ENCODE results near the gene GALNT16.
A peak's percentile ranks its signal among the peaks of the same experiment; 100 is the strongest.
"Not testable (repeated sequence)": the region's sequence is repeated elsewhere in the genome, so short reads cannot be mapped to it uniquely, and the experiment has no call there.

GALNT16 gene

DNA sequence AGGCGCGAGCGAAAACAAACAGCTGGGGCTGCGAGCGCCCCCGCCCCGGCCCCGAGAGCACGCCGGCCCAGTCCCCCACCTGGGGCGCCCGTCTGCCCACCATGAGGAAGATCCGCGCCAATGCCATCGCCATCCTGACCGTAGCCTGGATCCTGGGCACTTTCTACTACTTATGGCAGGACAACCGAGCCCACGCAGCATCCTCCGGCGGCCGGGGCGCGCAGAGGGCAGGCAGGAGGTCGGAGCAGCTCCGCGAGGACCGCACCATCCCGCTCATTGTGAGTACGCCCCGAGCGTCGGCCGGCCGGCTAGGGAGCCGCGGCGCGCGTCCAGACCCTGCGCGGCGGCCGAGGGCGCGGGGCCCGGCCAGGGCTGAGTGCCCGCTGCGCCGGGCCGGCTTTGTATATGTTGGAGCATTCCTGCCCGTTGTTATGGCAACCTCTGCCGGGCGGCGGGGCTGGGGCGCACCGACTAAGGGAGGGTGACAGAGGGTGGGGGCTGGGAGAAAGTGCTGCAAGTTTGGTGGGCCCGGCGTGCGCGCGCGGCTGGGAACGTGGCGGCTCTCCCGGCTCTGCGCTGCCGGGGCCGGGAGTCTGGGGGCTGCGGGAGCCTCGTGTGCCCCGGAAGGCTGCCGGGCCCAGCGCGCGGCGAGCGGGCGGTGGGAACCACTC lies 367 bp downstream of the GALNT16 start:
- DNase-seq (ENCODE audit: low read depth in 2 of 2): no peak

DNA sequence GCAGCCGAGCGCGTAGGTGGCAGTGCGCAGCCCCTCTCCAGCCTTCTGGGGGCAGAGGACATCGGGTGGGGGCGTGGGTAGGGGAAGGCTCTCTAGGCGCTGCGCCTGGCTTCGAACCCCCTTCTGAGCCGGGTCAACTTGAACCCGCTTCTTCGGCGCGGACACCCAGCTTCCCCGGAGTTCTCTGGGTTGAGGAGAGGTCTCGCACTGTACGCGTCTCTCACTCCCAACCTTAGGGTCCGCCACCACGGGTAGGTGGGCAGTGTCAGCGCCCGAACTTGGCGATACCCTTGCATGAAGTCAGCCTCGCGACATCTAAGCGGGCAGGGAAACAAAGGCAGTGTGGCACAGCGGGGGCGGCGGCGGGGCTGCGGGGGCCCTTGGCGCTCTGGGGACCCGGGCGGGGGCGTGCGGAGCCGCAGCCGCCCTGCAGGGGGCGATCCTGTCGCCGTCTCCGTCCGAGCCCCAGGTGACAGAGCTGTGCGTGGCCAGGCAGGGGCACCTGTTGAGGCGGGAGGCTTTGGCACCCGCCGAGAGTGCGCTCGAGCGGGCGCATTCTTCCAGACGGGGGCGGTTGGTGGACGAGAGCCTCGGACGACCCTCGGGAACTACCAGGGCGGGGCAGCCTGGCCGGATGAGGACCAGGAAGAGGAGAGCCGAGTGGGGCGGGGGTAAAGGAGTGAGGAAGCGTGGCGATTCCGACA lies 1.1 kb downstream of the GALNT16 start:
- peak in 1 of 2 donors; percentile 34 for DNase-seq (ENCODE audit: low read depth in 2 of 2)

DNA sequence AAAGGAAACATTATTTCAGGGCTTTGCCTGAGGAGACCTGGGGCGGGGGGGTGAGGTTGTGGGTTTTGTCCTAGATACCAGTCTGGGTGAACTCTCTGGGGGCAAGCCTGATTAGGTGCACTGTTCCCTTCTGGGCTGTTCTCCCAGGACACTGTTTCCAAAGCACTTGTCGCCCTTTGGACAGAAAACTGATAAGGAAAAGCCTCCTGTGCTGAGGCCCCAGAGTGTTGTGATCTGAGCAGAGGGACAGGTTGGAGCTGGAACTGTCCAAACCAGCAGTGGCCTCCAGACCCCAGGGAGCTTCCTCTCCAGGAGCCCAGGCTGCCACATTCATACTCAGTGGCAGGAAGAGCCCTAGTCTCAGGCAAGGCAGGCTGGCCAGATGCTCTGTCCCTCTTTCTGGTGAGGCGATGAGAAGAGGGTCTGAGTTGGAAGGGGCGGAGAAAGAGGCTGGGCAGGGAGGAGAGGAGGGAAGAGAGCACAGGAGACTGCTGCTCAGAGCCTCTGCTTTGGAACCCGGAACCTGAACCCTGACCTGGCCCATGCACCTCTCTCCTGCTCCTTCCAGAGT lies 1.9 kb downstream of the GALNT16 start:
- no peak for DNase-seq (ENCODE audit: low read depth in 2 of 2)

DNA sequence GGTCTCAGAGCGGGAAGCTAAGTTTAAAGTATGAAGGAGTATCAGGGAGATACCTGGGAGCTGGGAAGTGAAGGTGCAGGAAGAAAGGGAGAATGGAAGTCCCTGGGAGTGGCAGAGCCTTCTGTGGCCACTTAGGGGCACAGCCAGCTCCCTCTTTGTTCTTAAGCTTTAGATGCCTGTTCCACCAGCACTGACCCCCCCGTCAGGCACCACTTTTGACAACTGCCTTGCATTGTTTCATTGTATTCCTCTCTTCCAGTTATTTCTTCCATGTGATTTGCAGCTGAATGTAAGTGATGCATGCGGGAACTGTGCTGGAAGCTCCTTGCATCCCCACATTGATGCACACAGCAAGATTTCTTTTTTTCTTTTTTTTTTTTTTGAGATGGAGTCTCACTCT lies 2.6 kb downstream of the GALNT16 start:
- DNase-seq (ENCODE audit: low read depth in 2 of 2): no peak

DNA sequence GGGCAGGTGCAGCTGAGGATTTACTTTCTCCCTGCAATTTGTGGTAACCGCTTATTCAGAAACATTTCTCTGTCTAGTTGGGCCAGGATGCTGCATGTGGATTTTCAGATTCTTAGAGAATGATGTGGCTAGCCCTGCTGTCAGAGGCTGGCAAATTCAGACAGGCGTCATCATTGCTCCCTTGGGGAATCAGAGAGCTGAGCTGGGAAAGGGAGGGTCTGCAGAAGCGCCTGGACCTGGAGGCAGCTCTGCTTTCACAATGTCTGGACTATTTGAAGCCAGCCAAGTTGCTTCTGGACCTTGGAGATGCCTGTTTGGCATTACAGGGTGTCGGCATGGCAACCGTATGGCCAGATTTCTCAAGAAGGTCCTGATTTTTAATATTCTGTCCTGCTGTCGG lies 3.4 kb downstream of the GALNT16 start:
- no peak for DNase-seq (ENCODE audit: low read depth in 2 of 2)

DNA sequence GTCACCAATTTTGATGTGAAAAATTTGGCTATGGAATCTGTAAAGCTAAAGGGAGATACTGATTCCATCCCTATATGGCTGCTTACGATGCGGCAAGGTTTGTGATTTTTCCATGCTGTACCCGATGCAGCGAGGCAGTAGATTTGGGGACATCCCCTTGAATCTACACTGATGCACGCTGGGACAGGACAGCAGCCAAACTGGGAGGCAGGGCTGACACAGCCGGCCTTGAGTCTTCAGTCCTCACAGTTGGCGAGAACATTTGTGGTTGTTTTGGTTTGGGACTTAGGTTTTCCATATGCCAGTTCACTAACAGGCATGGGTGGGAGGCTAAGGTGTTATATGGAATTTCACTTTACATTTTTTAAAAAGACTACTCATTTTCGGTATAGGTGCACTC lies 3.8 kb downstream of the GALNT16 start:
- no peak for DNase-seq (ENCODE audit: low read depth in 2 of 2)

DNA sequence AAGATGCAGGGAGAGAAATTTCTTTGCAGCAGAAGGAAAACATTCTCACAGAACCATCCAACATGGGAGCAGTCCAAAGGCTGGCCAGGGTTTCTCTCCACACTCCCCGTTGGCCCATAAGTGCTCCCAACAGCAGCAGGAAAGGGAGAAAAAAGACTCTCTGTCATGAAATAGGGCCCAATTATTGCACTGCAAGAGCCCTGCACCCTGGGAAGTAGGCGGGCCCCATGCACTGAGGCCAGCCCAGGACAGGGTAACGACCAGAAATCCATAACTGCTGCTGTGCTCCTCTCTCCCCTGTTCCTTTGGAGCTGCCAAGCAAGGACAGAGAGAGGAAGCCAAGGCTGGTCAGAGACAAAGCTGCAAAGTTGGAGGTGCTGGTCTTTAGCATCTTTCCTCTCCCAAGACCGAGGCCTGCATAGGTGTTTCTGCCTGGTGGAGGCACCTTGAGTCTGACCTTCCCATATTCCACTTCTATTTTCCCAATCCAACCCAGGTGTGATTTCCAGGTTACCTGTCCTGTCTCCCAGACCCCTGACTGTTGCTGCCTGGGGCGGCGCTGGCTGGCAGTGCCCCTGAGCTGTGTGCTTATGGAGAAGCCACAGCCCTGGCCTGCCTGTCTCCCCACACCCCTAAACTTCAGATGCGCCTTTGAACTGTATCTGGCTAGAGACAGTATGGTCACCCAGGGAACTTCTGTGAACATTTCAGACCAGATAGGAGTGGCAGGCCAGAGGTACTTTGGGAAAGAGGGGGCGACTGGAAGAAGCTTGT lies 6.8 kb downstream of the GALNT16 start:
- no peak for DNase-seq (ENCODE audit: low read depth in 2 of 2)

DNA sequence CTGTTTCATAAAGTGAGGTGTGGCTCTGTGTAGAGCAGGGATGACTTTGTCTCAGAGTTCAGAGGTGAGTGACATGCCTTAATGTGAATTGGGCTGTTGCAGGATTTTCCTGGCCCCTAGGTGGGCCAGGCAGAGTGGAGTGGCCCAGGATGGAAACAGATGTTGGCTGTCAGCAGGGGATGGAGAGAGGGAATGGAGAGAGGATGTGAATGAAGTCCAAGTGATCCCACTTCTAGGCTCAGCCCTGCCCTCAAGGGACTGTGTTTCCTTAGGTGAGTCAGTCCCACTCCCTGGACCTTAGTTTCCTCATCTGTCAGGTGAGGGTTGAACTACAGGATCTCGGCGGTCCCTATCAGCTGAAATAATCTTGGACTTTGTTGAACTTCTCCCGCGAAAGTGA lies 7.5 kb downstream of the GALNT16 start:
- no peak for DNase-seq (ENCODE audit: low read depth in 2 of 2)

DNA sequence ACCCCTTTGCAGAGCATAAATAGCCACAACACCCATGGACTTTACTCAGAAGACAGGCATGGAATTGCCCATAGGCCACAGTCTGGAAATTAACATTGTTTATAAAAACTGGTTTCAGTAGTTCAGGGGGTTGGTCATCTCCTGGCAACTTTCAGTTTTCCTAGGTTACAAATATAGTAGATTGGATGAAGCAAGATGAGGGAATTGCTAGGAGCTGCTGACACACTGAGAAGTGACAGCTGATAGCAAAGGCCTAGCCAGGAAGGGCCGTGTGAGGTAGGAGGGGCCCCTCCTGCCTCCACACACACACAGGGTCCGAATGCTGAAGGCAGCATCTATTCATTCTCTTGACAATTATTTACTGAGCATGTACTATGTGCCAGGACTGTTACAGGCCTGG lies 8.3 kb downstream of the GALNT16 start:
- DNase-seq (ENCODE audit: low read depth in 2 of 2): no peak

DNA sequence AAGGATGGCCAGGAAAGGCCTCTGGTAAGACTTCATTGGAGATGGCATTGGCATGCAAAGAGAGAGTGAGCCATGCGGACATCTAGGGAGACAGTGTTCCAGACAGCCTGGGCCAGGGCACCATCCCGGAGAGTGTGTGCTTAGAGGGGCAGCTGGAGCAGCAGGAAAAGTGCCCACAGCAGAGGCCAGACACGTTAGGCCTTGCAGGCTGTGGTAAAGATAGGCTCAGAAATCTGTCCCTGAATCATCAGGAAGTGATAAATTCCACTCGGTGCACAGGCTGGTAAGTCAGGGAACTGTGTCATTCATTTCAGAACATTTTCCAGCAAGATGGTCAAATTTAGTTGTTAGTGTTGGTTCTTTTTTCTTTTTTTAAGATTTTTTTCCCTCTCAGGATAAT lies 8.8 kb downstream of the GALNT16 start:
- no peak for DNase-seq (ENCODE audit: low read depth in 2 of 2)

DNA sequence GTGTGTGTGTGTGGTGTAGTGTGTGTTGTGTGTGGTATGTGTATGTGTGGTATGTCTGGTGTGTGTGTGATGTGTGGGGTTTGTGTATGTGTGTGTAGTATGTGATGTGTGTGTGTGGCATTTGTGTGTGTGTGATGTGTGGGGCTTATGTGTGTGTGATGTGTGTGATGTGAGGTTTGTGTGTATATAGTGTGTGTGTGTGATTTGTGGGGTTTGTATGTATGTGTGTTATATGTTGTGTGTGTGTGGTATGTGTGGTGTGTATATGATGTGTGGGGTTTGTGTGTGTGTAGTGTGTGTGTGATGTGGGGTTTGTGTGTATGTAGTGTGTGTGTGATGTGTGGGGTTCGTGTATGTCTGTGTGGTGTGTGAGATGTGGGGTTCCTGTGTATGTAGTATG lies 9.4 kb downstream of the GALNT16 start:
- DNase-seq (ENCODE audit: low read depth in 2 of 2): no peak

DNA sequence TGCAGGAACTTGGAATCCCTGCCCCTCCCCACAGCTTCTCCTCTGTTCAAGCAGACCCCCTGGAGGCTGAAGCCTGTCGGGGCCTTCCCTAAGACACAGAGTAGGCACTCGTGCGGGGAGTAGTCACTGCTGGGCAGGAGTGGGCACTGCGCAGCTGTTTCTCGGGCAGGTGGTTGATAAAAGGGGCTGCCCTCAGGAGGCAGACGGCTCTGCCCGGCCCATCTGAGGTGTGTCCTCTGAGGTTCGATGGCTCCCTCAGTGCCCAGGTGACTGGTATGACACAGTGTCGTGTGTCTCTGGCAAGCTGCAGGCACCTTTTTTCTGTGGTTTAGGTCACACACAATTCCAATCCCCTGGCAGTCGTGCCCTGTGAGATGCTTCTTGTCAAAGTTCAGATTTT lies 10.1 kb downstream of the GALNT16 start:
- no peak for DNase-seq (ENCODE audit: low read depth in 2 of 2)

DNA sequence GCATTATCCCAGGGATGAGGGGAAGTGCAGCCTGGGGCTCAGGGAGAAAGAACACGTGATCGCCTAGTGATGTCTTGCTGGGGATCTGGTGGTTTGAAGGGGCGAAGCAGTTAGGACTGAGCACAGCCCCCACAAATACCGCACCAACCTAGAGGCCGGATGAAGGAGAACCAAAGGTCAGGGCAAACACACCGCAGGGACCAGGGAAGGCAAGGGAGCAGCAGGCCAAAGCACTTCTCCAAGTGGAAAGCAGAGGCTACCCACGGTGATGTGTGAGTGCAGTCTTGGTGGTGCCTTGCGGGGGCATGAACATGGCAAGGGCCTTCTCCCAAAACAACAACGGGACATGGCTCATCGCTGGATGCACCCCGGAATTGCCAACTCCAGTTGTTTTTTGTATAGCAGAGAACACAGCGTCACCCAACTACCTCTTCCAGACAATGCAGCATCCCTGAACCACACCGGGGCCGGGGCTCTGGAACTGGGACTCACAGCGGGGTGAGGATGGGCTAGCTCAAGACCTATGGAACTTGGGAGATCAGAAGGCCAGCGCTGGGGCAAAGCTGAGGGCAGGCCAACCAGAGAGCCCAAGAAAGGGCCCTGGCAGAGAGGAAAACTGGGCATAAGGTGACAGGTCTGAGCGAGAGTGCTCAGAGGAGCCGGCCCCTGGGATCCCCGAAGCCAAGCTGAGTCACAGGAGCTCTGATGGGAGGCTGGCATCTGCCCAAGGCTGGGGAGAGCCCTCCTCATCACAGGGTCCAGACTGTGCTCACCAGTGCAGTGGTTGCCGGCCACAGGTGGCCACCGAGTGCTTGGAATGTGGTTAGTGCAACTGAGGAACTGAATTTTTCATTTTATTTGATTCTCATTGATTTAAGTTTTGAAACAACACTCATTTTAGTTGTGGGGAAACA lies 11.1 kb downstream of the GALNT16 start:
- no peak for DNase-seq (ENCODE audit: low read depth in 2 of 2)

DNA sequence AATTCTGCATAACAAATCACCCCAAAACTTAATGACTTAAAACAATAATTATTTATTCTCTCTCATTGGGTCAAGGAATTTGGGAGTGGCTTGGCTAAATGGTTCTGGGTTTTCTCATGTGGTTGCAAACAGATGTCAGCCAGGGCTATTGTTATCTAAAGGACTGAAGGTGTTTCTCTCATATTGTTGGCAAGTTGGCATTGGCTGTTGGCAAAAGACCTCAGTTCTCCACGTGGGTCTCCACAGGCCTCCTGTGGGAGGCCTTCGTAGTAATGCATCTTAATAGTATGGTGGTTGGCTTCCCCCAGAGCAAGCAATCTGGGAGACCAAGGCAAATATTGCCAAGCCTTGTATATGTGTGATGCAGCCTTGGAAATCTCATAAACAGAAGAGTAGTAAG lies 14.4 kb downstream of the GALNT16 start:
- DNase-seq (ENCODE audit: low read depth in 2 of 2): no peak

DNA sequence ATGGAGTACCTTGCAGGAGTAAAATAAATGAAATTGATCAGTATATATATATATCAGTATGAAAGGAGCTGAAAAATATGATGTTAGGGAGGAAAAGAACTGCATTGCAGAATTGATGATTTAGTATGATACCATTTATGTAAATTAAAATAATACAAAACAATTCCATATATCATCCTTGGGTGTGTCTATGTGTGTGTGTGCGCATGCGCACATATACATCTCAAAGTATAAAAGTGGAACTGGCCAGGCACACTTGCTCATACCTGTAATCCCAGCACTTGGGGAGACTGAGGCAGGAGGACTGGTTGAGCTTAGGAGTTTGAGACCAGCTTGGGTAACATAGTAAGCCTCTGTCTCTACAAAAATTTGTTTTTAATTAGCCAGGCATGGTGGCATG lies 15.4 kb downstream of the GALNT16 start:
- no peak for DNase-seq (ENCODE audit: low read depth in 2 of 2)

DNA sequence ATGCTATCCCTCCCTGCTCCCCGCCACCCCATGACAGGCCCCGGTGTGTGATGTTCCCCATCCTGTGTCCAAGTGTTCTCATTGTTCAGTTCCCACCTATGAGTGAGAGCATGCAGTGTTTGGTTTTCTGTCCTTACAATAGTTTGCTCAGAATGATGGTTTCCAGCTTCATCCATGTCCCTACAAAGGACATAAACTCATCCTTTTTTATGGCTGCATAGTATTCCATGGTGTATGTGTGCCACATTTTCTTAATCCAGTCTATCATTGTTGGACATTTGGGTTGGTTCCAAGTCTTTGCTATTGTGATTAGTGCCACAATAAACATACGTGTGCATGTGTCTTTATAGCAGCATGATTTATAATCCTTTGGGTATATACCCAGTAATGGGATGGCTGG lies 17.4 kb downstream of the GALNT16 start:
- DNase-seq (ENCODE audit: low read depth in 2 of 2): not testable (repeated sequence)

DNA sequence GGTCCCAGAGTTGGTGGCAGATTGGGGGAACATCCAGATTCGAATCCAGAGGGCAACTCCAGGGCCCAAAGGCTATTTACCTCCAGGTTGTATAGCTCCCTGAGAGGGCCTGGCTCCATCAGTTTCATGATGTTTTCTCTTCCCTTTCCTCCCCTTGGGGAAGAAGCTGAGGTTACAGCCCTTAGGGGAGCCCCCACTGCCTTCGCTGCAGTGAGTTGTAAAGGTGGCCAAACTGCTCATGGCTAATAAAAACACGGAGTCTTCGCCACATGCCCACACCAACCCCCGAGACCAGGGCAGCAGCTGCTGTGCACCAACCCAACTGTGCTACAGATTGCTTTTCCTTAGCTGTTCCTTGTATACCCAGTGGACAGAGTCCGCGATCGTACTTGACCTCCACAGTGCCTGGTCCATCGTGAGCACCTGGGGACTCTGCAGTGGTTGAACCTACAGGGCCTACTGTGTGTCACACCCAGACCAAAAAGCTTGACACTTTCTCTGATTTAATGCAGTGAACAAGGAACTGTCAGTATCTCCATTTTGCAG lies 20.9 kb downstream of the GALNT16 start:
- no peak for DNase-seq (ENCODE audit: low read depth in 2 of 2)

DNA sequence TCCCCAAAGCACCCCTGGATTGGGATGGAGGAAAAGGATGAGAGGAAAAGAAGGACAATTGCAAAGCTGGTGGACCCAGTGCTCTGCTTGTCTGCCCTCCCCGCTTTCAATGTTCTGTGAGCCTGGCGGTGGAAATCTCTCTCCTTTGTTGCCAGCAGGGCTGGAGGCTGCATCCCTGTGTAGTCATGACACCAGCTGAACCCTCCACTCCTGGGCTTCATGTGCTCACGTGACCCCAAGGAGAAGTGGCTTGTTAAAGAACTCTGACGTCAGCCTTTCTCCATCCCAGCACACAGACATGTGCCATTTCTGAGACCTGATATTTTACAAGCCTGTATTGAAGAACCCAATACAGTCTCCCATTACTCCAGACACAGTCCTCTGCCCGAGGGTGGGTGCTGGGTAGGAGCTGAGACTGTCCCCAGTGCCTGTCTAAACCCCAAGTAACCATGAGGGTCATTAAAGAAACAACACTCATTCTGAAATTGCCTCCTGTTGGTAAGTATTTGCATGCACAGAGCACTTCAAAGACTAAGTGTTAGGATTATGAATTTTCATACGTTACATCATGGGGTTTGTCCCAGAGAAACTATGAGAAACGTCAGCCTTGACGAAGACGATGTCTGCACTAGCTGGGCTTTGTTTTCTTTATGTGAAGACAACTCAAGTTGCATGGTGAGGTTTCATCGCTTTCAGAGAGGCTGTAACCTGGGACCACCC lies 21.7 kb downstream of the GALNT16 start:
- no peak for DNase-seq (ENCODE audit: low read depth in 2 of 2)

DNA sequence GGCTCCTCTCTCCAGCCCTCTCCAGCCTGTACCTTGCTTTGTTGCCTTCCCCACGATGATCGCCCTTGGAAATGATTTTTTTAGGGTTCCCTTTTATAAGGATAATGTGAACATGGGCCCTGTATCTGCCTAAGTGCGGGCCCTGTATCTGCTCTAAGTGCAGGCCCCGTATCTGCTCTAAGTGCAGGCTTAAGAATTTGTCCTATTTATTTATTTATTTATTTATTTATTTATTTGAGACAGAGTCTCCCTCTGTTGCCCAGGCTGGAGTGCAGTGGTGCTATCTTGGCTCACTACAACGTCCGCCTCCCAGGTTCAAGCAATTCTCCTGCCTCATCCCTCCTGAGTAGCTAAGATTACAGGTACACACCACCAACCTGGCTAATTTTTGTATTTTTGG lies 22.5 kb downstream of the GALNT16 start:
- DNase-seq (ENCODE audit: low read depth in 2 of 2): no peak

DNA sequence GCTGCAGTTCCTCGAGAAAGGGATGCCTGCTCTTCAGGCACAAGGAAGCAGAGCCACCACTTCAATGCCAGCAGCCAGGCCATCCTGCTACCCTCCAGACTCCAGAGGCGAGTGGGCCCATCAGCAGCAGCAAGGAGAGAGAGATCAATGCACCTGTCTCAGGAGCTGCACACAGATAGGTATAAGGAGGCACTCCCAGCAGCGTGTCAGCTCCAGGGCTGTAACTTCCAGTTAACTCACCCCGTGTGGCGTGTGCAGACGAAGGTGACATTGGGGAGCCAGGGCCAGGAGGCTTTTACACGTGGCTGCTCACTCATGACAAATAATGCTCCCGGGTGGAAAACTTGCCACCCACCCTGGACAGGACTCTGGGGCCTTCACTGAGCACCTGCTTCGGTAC lies 24.2 kb downstream of the GALNT16 start:
- DNase-seq (ENCODE audit: low read depth in 2 of 2): no peak
